Osteoblast (primary cell): ENCODE results near the gene FBXW8. TPM values are rescaled to one million over a fixed set of nuclear protein-coding genes. Genes with fewer than 3 reads are reported as not detected.
A peak's percentile ranks its signal among the peaks of the same experiment; 100 is the strongest.

ENCODE experiments used
- DNase-seq: peaks from one replicate; pipeline ENCODE4 v3.0.0; 2011; ENCODE audit warnings: low spot score, mixed read lengths; ENCODE audit not compliant: insufficient read length; ENCODE audit errors: missing footprints
- H2AFZ ChIP-seq: 2 replicates; pipeline ENCODE4 v1.6.0; 2011; ENCODE audit warnings: mild to moderate bottlenecking, low read length
- H3K27ac ChIP-seq: 2 replicates; pipeline ENCODE4 v1.5.1; 2011; ENCODE audit warnings: mild to moderate bottlenecking, low read depth, low read length, moderate library complexity
- H3K27me3 ChIP-seq: 2 replicates; pipeline ENCODE4 v1.6.0; 2012; ENCODE audit warnings: mild to moderate bottlenecking, control low read depth, inconsistent platforms, low read length, moderate library complexity; ENCODE audit not compliant: insufficient read depth
- H3K36me3 ChIP-seq: 2 replicates; pipeline ENCODE4 v1.5.1; 2011; ENCODE audit warnings: mild to moderate bottlenecking, low read length, control low read depth, moderate library complexity; ENCODE audit not compliant: insufficient read depth
- H3K4me1 ChIP-seq: 2 replicates; pipeline ENCODE4 v1.5.1; 2011; ENCODE audit warnings: mild to moderate bottlenecking, low read length, control low read depth, moderate library complexity; ENCODE audit not compliant: insufficient read depth
- H3K4me2 ChIP-seq: 2 replicates; pipeline ENCODE4 v1.6.0; 2011; ENCODE audit warnings: mild to moderate bottlenecking, low read length; ENCODE audit not compliant: insufficient read depth
- H3K4me3 ChIP-seq: fragments of 200-600 bp; sonication (generic); 3 replicates; pipeline ENCODE4 v1.5.1; 2012; ENCODE audit warnings: mild to moderate bottlenecking, low read length, inconsistent platforms; ENCODE audit not compliant: insufficient read depth
- H3K79me2 ChIP-seq: 2 replicates; pipeline ENCODE4 v1.6.0; 2012; ENCODE audit warnings: mild to moderate bottlenecking, low read length, control low read depth, inconsistent platforms; ENCODE audit not compliant: insufficient read depth
- H3K9me3 ChIP-seq: 2 replicates; pipeline ENCODE4 v1.5.1; 2011; ENCODE audit warnings: low read depth, low read length, control low read depth
- H4K20me1 ChIP-seq: 2 replicates; pipeline ENCODE4 v1.6.0; 2012; ENCODE audit warnings: mild to moderate bottlenecking, low read length, control low read depth; ENCODE audit not compliant: insufficient read depth
- total RNA-seq: library from RNA; depleted of rRNA; stranded (reverse); fragments of >200 nt; gene quantifications from 2 replicates; pipeline ENCODE4 v1.2.3, GENCODE V29; 2012
- TF ChIP-seq, protein P1 (sequence below): IDR thresholded peaks from 2 replicates; pipeline ENCODE4 v1.5.1; 2011; ENCODE audit warnings: mild to moderate bottlenecking, low read depth, low read length, moderate library complexity; ENCODE audit errors: extremely low read depth

FBXW8 gene
- total RNA-seq, 1 donor, result 27.5 TPM

DNA sequence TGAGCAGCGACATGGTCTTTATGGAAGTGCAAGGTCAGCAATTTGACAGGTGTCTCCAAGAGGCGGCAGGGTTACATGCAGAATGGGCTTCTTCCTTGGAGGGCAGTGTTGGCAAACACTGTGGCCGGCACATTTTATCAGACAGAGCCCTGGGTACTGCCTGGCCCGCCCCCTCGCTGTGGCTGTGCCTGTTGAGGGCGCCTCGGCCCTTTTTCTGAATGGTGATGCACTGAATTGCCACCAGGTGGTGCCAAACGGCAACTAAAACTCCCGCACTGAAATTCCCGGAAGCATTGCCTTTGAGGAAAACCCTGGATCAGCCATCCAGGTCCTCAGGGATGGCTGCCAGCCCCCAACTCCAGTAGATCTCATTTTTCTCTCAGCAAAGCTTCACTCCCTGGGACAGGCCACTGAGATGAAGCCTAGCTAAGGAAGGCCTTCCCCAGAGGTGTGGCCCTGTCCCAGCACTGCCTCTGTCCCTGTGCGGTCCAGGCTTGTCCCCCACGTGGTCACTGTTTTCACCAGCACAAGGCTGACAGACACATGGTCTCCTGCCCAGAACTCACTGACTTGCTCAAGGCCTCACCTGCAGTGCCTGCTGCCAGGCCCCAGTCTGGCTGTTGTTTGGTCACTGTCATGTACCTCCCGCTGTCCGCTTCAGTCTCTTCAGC, 114.9 kb downstream of the FBXW8 start:
- H3K79me2 ChIP-seq, result no peaks in the 10 kb centered on the region
- no peak overlapping the region for H2AFZ ChIP-seq
- no peak overlapping the region for H3K4me3 ChIP-seq
- H4K20me1 ChIP-seq, result peaks cover 9% of the 10 kb centered on the region
- no peaks in the 10 kb centered on the region for H3K9me3 ChIP-seq
- peaks cover 60% of the 10 kb centered on the region for H3K36me3 ChIP-seq
- H3K27ac ChIP-seq, result no peak overlapping the region
- no peaks in the 10 kb centered on the region for H3K27me3 ChIP-seq
- H3K4me2 ChIP-seq, result no peak overlapping the region
- no peaks in the 10 kb centered on the region for H3K4me1 ChIP-seq
- TF ChIP-seq, protein P1, sequence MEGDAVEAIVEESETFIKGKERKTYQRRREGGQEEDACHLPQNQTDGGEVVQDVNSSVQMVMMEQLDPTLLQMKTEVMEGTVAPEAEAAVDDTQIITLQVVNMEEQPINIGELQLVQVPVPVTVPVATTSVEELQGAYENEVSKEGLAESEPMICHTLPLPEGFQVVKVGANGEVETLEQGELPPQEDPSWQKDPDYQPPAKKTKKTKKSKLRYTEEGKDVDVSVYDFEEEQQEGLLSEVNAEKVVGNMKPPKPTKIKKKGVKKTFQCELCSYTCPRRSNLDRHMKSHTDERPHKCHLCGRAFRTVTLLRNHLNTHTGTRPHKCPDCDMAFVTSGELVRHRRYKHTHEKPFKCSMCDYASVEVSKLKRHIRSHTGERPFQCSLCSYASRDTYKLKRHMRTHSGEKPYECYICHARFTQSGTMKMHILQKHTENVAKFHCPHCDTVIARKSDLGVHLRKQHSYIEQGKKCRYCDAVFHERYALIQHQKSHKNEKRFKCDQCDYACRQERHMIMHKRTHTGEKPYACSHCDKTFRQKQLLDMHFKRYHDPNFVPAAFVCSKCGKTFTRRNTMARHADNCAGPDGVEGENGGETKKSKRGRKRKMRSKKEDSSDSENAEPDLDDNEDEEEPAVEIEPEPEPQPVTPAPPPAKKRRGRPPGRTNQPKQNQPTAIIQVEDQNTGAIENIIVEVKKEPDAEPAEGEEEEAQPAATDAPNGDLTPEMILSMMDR, result peak; percentile 87
- DNase-seq, result peak; percentile 97

DNA sequence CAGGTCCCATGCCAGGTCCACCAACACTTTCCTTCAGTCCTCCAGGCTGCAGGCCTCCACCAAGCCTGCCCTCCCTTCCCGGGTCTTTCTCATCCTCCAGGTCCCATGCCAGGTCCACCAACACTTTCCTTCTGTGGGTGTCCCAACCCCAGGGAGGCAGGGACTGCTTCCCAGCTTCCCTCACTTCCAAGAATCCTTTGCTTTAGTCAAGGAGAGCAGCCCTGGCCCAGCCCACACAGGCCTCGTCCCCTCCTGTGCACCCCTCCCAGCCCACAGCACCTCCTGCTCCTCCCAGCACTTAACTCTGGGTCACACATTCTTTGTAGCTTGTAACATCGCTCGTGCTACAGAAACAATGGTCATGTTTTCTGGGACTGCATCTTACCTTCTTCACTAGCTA, 115.6 kb downstream of the FBXW8 start:
- H2AFZ ChIP-seq, result no peak overlapping the region
- no peak overlapping the region for H3K27ac ChIP-seq
- H3K79me2 ChIP-seq, result no peaks in the 10 kb centered on the region
- TF ChIP-seq, protein P1, result no peak
- H4K20me1 ChIP-seq, result peaks cover 9% of the 10 kb centered on the region
- H3K4me3 ChIP-seq, result no peak overlapping the region
- H3K4me1 ChIP-seq, result no peaks in the 10 kb centered on the region
- H3K9me3 ChIP-seq, result no peaks in the 10 kb centered on the region
- H3K36me3 ChIP-seq, result peaks cover 60% of the 10 kb centered on the region
- no peaks in the 10 kb centered on the region for H3K27me3 ChIP-seq
- no peak for DNase-seq
- H3K4me2 ChIP-seq, result no peak overlapping the region

DNA sequence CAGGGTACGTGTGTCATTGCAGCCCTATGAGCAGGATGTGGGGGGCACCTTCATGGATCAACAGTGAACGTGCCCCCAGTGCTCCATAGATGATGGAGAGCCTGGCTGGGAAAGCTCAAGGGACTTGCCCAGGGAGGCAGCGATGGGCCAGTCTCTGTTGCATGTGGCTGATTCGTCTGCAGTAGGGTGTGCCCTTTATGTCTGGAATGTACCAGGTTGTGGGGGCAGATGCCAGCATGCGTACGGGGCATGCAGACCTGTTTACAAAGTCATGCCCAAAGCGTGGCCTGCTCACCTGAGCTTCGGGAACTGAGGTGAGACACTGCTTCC, 116.1 kb downstream of the FBXW8 start:
- Histone ChIP-seq H3K4me1 (no peaks in the 10 kb centered on the region), H4K20me1 (peaks cover 9% of the 10 kb centered on the region), H3K79me2 (no peaks in the 10 kb centered on the region), H3K4me3 (no peak overlapping the region), H2AFZ (no peak overlapping the region), H3K9me3 (no peaks in the 10 kb centered on the region), H3K4me2 (no peak overlapping the region), H3K27me3 (peaks cover 2% of the 10 kb centered on the region), H3K36me3 (peaks cover 60% of the 10 kb centered on the region), H3K27ac (no peak overlapping the region)
- TF ChIP-seq, protein P1, result no peak
- no peak for DNase-seq

DNA sequence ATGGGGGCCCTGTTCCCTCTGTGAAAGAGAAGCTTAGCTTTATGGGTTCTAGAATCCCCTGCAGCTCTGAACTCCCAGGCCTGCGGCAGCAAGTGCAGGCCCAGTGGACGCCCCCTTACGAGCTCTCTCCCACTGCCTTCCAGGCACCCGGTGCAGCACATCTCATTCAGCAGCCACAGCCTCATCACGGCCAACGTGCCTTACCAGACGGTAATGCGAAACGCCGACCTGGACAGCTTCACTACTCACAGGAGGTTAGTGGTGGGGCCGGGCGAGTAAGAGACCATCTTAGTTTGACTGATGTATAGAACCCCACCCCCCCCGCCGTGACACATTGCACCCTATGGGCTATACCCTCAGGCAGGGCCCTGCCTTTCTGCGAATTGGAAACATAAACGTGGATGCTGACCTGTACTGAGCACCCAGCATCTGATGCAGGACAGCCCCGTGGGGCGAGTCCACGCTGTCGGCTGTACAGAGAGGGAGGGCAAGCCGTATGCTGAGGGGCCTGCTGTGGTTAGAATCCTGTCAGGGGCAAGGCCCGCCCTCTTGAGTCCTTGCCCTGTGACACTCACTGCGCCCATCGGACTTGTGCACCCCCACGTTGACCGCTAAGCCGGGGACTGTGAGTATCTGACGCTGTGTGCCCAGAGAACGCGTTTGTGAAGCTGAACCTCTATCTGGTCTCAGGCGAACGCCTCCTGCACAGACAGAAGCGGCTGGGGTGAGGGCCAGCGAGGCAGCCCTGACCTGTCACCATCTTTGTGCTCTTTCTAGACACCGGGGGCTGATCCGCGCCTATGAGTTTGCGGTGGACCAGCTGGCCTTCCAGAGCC, 116.7 kb downstream of the FBXW8 start:
- peaks cover 9% of the 10 kb centered on the region for H4K20me1 ChIP-seq
- TF ChIP-seq, protein P1, result no peak
- H3K27ac ChIP-seq, result no peak overlapping the region
- H3K4me3 ChIP-seq, result no peak overlapping the region
- H3K4me2 ChIP-seq, result no peak overlapping the region
- H3K36me3 ChIP-seq, result peaks cover 56% of the 10 kb centered on the region
- H3K27me3 ChIP-seq, result peaks cover 8% of the 10 kb centered on the region
- H3K4me1 ChIP-seq, result no peaks in the 10 kb centered on the region
- no peaks in the 10 kb centered on the region for H3K9me3 ChIP-seq
- DNase-seq, result no peak
- no peak overlapping the region for H2AFZ ChIP-seq
- no peaks in the 10 kb centered on the region for H3K79me2 ChIP-seq
